Activated T-helper 2 cell treated with anti-CD3 and anti-CD28 coated beads, Interferon-gamma antibody, Interleukin-2, Interleukin-4, amounts not matched to agents 10 μg/mL and 5 μg/mL and 100 μg/mL, durations not matched to agents 14 hours and 24 hours and 36 hours (primary cell): Measurements from ENCODE around the gene ALDOC. TPM values are rescaled to one million over a fixed set of nuclear protein-coding genes. Genes with fewer than 3 reads are reported as not detected.
"Not testable (repeated sequence)": the region's sequence is repeated elsewhere in the genome, so short reads cannot be mapped to it uniquely, and the experiment has no call there.

ENCODE experiments used
- DNase-seq: peaks from one replicate; pipeline ENCODE4 v3.0.0; 2021; ENCODE audit warnings: low spot score
- H3K27ac Mint-ChIP-seq: one replicate; pipeline ENCODE4 v1.8.0; 2021; ENCODE audit warnings: mixed read lengths
- H3K27me3 Mint-ChIP-seq: one replicate; pipeline ENCODE4 v1.8.0; 2021; ENCODE audit warnings: low read depth, mixed read lengths
- H3K36me3 Mint-ChIP-seq: one replicate; pipeline ENCODE4 v1.8.0; 2021; ENCODE audit warnings: low read depth, mixed read lengths
- H3K4me1 Mint-ChIP-seq: one replicate; pipeline ENCODE4 v1.8.0; 2021; ENCODE audit warnings: low read depth, mixed read lengths
- H3K4me3 Mint-ChIP-seq: one replicate; pipeline ENCODE4 v1.8.0; 2021; ENCODE audit warnings: low read depth, mild to moderate bottlenecking, moderate library complexity, mixed read lengths
- H3K9me3 Mint-ChIP-seq: one replicate; pipeline ENCODE4 v1.8.0; 2021; ENCODE audit warnings: mixed read lengths
- intact Hi-C: fragments of 100-400 bp; cut with micrococcal nuclease; formaldehyde crosslinking; loops from one replicate; pipeline ENCODE4 v1.15.1; 2023
- total RNA-seq: library from RNA; stranded (reverse); gene quantifications from 2 replicates; pipeline ENCODE4 v1.2.3, GENCODE V29; 2022

Gene ALDOC
- total RNA-seq, 1 donor from 2014 or later, result 95.0 TPM

- H3K4me1 Mint-ChIP-seq, H3K27ac Mint-ChIP-seq, H3K27me3 Mint-ChIP-seq, intact Hi-C loops, DNase-seq, H3K9me3 Mint-ChIP-seq, H3K4me3 Mint-ChIP-seq: not testable (repeated sequence)
- H3K36me3 Mint-ChIP-seq, result peaks cover 17% of the 10 kb centered on the region
Observed at GRCh38 chr17:28604031-28604430, 27.3 kb upstream of the ALDOC start.

- peaks cover 25% of the 10 kb centered on the region for H3K36me3 Mint-ChIP-seq
Observed at GRCh38 chr17:28599311-28600184, 22.9 kb upstream of the ALDOC start.

GRCh38 chr17:28598799-28599310, 22.2 kb upstream of the ALDOC start, which contains the start of gene SPAG5:
Gene SPAG5, minus strand, starts transcription at chr17:28599025. Its CDS starts 79 bp downstream, at chr17:28598946.
- Mint-ChIP-seq H3K27ac (peak within 1 kb of the TSS; percentile 98), H3K4me3 (peak within 1 kb of the TSS; percentile 87), H3K9me3 (no peaks in the 10 kb centered on the region), H3K27me3 (no peaks in the 10 kb centered on the region), H3K36me3 (peaks cover 27% of the 10 kb centered on the region), H3K4me1 (peaks cover 17% of the 10 kb centered on the region)
- intact Hi-C loops, result loop anchor here (1.0 to 2.0 kb wide), 4 partner anchors 23 to 46 kb away; partner anchors contain the start of genes ALDOC, BLTP2, PIGS and UNC119
- DNase-seq, result peak; percentile 95

More at GRCh38 chr17:28599311-28600184, 22.9 kb upstream of the ALDOC start:
- H3K4me3 Mint-ChIP-seq, result peak overlapping the region; percentile 87
- no peaks in the 10 kb centered on the region for H3K27me3 Mint-ChIP-seq
- DNase-seq, result peak; percentile 52
- H3K27ac Mint-ChIP-seq, result peak overlapping the region; percentile 98
- intact Hi-C loops, result loop anchor here (2.0 kb wide), 2 partner anchors 45 to 47 kb away; partner anchors contain the start of genes BLTP2 and UNC119
- peaks cover 17% of the 10 kb centered on the region for H3K4me1 Mint-ChIP-seq
- H3K9me3 Mint-ChIP-seq, result no peaks in the 10 kb centered on the region

GRCh38 chr17:28598389-28598788, 21.7 kb upstream of the ALDOC start:
- H3K27me3 Mint-ChIP-seq, result no peaks in the 10 kb centered on the region
- H3K4me1 Mint-ChIP-seq, result peaks cover 17% of the 10 kb centered on the region
- intact Hi-C loops, result loop anchor here (1.0 to 2.0 kb wide), 4 partner anchors 22 to 46 kb away; partner anchors contain the start of genes ALDOC, BLTP2, PIGS and UNC119
- H3K4me3 Mint-ChIP-seq, result peak overlapping the region; percentile 87
- H3K9me3 Mint-ChIP-seq, result no peaks in the 10 kb centered on the region
- H3K27ac Mint-ChIP-seq, result peak overlapping the region; percentile 98
- no peak for DNase-seq
- H3K36me3 Mint-ChIP-seq, result peaks cover 31% of the 10 kb centered on the region

GRCh38 chr17:28597606-28598383, 21.1 kb upstream of the ALDOC start:
- Mint-ChIP-seq H3K9me3 (no peaks in the 10 kb centered on the region), H3K4me1 (peaks cover 17% of the 10 kb centered on the region), H3K36me3 (peaks cover 37% of the 10 kb centered on the region), H3K27ac (peak overlapping the region; percentile 98), H3K27me3 (no peaks in the 10 kb centered on the region), H3K4me3 (peak overlapping the region; percentile 87)
- intact Hi-C loops, result loop anchor here (1.0 to 2.0 kb wide), 4 partner anchors 21 to 47 kb away; partner anchors contain the start of genes ALDOC, BLTP2, PIGS and UNC119
- DNase-seq, result no peak

- no peak for DNase-seq
- peaks cover under 1% of the 10 kb centered on the region for H3K4me1 Mint-ChIP-seq
- no peaks in the 10 kb centered on the region for H3K27me3 Mint-ChIP-seq
- no peaks in the 10 kb centered on the region for H3K9me3 Mint-ChIP-seq
- intact Hi-C loops, result no loop called here
- H3K36me3 Mint-ChIP-seq, result peaks cover 50% of the 10 kb centered on the region
- no peak overlapping the region for H3K4me3 Mint-ChIP-seq
- H3K27ac Mint-ChIP-seq, result no peak overlapping the region
Observed at GRCh38 chr17:28592260-28592659, 15.6 kb upstream of the ALDOC start.

- Mint-ChIP-seq H3K4me1 (peaks cover 1% of the 10 kb centered on the region), H3K9me3 (no peaks in the 10 kb centered on the region), H3K27me3 (no peaks in the 10 kb centered on the region), H3K27ac (no peak overlapping the region), H3K36me3 (peaks cover 36% of the 10 kb centered on the region), H3K4me3 (no peak overlapping the region)
- intact Hi-C loops, result no loop called here
- DNase-seq, result no peak
Observed at GRCh38 chr17:28585851-28586250, 9.2 kb upstream of the ALDOC start.

GRCh38 chr17:28584434-28584833, 7.7 kb upstream of the ALDOC start:
- H3K4me3 Mint-ChIP-seq, result no peak overlapping the region
- no peak for DNase-seq
- H3K27me3 Mint-ChIP-seq, result no peaks in the 10 kb centered on the region
- intact Hi-C loops, result no loop called here
- no peak overlapping the region for H3K27ac Mint-ChIP-seq
- peaks cover 46% of the 10 kb centered on the region for H3K36me3 Mint-ChIP-seq
- peaks cover 16% of the 10 kb centered on the region for H3K4me1 Mint-ChIP-seq
- no peaks in the 10 kb centered on the region for H3K9me3 Mint-ChIP-seq

- H3K27ac Mint-ChIP-seq, result no peak overlapping the region
- intact Hi-C loops, result no loop called here
Observed at GRCh38 chr17:28582513-28582912, 5.8 kb upstream of the ALDOC start.

GRCh38 chr17:28580959-28581358, 4.3 kb upstream of the ALDOC start:
- intact Hi-C loops, result no loop called here
- Mint-ChIP-seq H3K4me1 (peaks cover 34% of the 10 kb centered on the region), H3K4me3 (no peak overlapping the region), H3K27ac (peak overlapping the region; percentile 75), H3K9me3 (no peaks in the 10 kb centered on the region), H3K27me3 (no peaks in the 10 kb centered on the region), H3K36me3 (peaks cover 52% of the 10 kb centered on the region)
- no peak for DNase-seq

More at GRCh38 chr17:28582513-28582912, 5.8 kb upstream of the ALDOC start:
- H3K9me3 Mint-ChIP-seq, result no peaks in the 10 kb centered on the region
- H3K4me1 Mint-ChIP-seq, result peaks cover 26% of the 10 kb centered on the region
- H3K4me3 Mint-ChIP-seq, result no peak overlapping the region
- no peaks in the 10 kb centered on the region for H3K27me3 Mint-ChIP-seq
- peaks cover 53% of the 10 kb centered on the region for H3K36me3 Mint-ChIP-seq
- no peak for DNase-seq

- peaks cover 50% of the 10 kb centered on the region for H3K36me3 Mint-ChIP-seq
- peaks cover 40% of the 10 kb centered on the region for H3K4me1 Mint-ChIP-seq
- no peaks in the 10 kb centered on the region for H3K9me3 Mint-ChIP-seq
- DNase-seq, result no peak
- peak overlapping the region; percentile 89 for H3K27ac Mint-ChIP-seq
- intact Hi-C loops, result no loop called here
- no peaks in the 10 kb centered on the region for H3K27me3 Mint-ChIP-seq
- H3K4me3 Mint-ChIP-seq, result peak overlapping the region; percentile 34
Observed at GRCh38 chr17:28579526-28579925, 2.8 kb upstream of the ALDOC start.
